Endometrium (tissue), 2 donors: ENCODE data around the gene TMEM150A.
"Not testable (repeated sequence)": the region's sequence is repeated elsewhere in the genome, so short reads cannot be mapped to it uniquely, and the experiment has no call there.

Experiments
- FAIRE-seq: peaks from 2 replicates; lab custom pipeline; 2012; peaks lifted over from hg19 to GRCh38; lab: Jason Lieb, UNC
- donor health status: control.
- donor health status: control.

Gene TMEM150A

DNA sequence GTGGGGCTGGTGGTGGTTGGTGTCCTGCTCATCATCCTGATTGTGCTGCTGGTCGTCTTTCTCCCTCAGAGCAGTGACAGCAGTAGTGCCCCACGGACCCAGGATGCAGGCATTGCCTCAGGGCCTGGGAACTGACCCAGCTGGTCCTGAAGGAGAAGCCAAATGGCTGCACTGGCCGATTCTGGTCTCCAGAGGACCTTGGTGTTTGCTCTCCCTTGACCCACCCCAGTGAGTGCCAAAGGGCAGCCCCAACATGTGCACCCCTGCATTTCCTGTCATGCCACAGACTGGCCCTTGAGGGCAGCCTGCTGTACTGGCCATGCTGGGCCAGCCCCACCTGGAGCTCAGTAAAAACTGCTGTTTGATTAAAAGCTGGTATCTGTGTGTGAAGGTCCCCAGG is 9.5 kb downstream of the TMEM150A start:
- no peak for FAIRE-seq

DNA sequence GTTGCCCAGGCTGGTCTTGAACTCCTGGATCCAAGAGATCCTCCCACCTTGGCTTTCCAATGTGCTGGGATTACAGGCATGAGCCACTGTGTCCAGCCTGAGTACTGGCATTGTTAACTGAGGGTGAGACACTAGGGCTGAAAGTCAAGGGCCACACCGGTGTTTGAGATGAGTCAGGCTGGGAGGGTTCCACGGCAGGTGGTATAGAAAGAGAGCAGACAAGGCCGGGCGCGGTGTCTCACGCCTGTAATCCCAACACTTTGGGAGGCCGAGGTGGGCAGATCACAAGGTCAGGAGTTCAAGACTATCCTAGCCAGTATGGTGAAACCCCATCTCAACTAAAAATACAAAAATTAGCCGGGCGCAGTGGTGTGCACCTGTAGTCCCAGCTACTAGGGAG is 10.2 kb downstream of the TMEM150A start:
- not testable (repeated sequence) for FAIRE-seq

DNA sequence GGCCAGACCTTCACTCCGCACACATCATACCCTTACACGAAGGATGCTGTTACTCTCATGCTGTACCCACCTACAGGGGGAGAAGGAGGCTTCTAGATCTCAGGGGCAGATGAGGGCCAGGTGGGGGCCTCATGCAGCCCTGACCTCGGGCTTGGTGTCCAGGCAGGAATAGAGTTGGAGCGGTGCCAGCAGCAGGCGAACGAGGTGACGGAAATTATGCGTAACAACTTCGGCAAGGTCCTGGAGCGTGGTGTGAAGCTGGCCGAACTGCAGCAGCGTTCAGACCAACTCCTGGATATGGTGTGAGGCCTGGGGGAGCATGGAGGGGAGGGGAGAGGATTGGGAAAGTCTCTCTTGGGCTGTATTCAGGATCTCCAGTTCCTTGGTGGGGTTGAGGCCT is 10.9 kb downstream of the TMEM150A start:
- FAIRE-seq = no peak

DNA sequence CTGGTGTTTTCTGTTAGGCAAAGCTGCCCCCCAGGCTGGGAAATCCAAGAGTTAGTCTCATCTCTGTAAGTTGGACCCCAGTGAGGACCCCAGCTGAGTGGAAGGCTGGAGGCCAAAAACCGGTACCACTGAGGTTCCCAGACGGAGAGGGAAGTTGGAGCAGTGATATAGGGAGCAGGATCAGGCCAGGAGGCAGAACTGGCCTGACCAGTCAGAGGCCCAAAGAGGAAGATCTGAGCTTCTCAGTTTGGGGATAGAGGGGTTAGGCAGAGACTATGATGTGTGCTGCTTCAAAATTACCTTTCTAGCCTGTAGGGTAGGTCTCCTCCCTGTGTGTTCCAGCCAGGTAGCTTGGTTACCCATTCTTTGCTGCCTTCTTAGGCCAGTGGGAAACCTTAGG is 11.5 kb downstream of the TMEM150A start:
- FAIRE-seq = no peak

DNA sequence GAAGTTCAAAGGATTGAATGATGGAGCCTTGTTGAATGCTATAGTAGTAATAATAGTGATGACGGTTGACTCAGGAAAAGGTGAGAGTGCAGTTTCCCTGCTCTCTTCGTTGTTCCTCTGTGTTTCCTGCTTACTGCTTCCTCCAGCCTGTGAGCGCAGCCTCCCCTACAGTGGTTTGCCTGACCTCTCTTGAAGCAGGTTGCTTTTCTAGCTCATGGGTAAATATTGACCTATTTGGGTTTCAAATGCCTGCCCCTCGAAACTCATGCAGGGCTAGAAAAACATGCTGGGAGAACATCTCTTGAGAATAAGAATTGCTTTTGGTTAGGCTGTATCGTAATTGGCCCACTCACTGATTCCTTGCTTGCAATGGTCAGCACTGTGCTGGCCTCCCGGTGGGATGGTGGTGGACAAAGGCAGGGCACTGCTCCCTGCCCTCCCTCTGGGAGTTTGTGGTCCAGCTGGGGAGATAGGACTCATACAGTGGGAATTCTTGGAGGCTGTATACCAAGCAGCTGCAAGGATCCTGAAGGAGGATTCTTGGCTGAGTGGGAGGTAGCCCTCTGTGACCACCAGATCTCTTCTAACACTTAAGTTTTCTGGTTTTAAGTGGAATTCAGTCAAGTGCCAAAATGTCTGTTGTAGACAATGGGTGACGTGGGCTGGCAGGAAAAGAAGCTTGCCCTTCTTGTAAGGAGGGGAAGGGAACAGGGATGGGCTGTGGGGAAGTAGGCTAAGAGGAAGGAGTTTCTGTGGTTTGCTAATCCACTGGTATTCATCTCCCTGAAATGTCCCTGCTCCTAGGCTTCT is 12.3 kb downstream of the TMEM150A start:
- FAIRE-seq = no peak

DNA sequence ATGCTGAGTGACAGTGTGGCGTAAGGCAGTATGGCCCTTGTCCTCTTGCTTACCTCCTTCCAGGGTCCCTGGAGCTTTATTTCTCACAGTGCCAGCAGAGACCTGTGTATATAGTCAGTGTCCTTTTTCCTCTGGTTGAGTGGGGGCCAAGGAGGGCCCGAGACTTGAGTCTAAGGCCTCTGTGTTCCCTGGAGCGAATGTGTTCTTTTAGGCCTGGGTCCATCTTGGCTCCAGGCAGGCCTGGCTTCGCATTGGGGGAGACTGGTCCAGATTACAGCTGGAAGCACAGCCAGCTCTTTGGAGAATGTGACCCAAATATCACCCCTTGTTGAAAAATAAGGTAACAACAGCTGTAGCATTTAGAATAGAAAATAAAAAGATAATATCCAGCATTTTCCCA is 13.3 kb downstream of the TMEM150A start:
- FAIRE-seq = no peak

DNA sequence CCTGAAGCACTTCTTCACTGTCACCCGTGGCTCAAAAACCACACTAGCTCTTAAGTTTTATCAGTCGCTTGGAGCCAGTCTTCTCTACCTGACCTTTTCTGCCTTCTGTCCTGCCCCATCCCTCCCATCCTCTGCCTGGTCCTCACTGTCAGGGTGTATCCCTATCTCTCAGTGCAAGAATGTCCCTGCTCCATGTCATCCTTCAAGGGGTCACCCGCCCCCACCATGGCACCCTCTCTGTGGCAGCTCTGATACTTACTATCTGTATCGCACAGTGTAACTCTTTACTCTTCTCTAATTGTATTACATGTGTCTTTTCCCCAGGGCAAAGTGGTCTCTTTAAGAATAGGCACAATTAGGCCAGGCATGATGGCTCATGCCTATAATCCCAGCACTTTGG is 13.9 kb downstream of the TMEM150A start:
- no peak for FAIRE-seq

DNA sequence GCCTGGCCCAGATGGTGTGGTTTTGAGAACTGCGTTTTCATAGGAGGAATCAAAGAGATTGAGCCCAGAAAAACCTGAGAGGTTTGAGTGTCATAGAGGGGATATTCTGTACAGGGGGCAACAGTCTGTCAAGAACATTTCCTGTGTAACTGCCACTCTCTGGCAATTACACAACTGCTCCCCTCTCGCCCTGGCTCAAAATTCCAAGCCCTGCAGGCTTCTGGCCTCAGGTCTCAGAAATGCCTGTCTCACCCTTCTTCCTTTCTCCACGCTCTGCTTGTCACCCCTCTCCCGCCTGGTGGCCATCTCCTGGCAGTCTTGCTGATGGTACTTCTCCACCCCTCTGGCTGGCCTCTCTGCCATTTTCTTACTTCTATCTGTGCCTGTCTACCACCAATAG is 14.3 kb downstream of the TMEM150A start:
- no peak for FAIRE-seq

DNA sequence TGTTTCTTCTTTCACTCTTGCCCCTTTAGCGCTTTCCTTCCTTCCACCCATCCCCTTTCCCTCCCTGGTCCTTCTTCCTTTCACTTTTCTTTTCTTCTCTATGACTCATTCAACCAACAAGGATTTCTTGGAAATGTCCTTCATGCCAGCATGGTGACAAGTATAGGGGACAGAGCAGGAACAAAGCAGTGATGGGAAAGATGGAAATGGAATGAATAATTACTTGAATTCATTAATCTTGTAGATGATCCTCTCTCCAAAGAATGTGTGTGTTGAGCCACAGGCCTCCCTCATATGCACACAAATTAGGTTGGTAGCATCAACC is 16.8 kb downstream of the TMEM150A start:
- no peak for FAIRE-seq

DNA sequence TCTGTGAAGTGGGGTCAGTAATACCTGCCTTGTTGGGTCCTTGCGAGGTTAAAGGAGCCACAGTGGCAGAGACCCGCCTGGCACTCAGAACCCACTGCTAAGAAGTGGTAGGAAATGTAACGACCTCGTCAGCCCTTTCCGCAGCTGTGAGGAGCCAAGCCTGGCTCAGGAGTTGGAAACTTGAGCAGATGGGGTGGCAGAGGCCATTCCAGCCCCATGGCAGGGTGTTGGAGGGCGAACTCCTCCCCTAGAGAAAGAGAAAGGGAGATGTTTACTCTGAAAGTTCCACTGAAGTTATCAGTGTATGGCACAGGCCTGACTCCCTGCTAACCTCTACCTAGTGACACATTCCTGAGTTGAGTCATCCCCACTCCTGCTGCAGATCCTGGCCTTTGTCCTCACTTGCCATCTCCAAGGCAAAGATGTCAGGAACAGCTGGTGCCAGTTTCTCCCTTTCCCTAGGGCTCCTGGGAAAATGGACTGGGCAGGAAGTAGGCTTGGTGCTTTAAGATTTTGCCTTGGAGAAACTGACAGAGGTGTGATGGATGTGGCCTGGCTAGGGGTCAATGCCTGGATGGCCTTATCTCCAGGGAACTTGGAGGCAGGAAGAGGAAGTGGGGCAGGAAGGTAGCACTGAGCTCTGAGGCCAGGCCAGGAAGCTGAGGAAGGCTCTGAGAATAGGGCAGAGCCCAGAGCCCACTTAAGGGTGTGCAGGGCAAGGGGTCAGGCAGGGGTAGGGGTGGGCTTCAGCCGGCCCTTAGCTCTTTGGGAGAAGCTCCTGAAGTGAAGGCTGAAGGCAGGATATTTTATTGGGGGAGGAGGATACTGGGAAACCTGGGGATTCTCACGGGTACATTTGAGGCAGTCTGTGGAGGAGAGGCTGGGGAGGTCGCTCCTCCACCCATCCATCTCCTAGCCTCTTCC is 17.4 kb downstream of the TMEM150A start:
- no peak for FAIRE-seq

DNA sequence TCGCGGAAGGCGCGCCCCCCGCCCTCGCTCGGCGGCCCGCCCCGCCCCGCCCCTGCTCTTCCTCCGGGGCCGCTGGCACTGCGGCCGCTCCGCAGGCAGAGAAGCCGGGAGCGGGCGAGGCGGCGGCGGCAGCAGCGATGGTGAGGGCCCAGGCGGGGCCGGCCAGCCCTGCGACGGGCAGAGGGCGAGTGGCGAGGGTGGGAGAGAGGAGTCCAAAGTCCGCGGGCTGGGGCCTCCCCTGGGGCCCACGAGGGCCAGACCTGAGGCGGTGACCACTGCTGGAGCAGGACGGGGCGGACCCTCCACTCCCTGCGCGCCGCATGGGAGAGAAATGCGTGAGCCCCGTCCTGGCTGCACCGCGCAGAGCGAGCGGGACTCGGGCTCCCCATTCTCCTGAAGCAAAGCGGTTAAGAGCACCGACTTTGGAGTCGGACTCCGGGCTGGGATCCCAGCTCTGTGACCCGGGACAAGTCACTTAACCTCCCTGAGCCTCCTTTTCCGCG is 18.1 kb downstream of the TMEM150A start, which contains the start of gene VAMP5:
Gene VAMP5 (plus strand): TSS at position 78 of the 503 bp plus-strand sequence. CDS start 60 bp downstream, at position 138.
- no peak for FAIRE-seq

DNA sequence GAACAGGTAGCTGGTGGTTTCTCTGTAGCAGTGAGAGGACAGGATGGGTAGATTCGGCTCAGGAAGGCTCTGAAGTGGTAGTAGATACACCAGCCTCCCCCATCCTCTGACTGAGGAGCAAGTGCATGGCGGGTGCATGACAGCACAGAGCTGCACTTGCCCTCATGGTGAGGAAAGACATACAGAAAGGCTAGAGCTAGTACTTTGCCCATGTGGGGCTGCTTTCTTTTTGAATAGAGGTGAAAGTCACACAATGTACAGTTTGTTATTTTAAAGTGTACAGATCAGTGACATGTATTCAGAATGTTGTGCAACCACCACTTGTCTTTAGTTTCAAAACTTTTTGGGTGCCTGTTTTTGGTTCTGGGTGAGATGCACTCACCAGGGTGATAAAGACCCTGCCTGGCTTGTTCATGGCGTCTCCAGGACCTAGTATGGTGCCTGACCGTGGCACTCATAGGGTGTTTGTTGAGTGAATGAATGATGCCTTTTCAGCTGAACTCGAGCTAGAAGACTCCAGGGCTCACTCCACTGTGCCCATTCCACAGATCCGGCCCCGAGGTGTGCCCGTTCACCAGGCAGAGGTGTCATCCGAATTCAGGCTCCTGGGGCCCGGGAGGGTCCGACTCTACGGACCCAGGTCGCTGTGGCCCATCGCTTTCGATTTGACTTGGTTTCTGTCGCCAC is 18.7 kb downstream of the TMEM150A start:
- FAIRE-seq = no peak

DNA sequence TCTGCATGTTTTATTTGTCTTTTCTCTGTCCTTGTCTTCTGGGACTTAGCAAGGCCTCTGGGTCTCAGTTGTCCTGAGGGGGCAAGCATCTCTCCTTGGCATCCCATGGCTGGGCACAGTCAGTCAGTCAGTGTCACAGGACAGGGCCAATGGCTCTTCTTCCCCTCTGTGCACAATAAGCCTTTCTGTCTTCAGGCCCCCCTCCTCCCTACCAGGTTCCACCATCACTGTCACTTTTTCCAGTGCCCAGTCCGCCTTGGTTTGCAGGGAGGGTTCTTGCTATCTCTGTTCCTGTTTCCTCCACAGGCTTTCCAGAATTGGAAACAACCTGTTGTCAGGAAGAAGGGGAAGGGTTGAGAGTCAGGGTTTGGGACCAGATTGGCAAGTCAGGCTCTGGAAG is 20.0 kb downstream of the TMEM150A start:
- no peak for FAIRE-seq

DNA sequence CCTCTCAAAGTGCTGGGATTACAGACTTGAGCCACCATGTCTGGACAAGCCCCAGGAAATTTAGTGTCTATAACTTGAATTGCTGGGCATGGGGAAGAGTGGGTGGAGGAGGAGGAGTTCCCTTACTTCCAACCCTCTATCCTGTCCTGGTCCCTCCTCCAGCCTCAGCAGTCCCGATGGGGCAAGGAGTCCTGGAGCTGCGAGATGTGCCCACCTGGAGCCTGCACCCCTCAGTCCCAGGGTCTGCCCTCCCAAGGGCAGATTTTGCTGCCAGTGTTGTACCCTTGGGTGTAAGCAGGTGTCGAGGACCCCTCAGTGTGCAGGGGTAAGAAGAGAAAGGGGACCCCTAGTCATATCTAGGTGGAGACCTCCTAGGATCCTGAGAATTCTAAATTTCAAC is 22.3 kb downstream of the TMEM150A start:
- FAIRE-seq = no peak

DNA sequence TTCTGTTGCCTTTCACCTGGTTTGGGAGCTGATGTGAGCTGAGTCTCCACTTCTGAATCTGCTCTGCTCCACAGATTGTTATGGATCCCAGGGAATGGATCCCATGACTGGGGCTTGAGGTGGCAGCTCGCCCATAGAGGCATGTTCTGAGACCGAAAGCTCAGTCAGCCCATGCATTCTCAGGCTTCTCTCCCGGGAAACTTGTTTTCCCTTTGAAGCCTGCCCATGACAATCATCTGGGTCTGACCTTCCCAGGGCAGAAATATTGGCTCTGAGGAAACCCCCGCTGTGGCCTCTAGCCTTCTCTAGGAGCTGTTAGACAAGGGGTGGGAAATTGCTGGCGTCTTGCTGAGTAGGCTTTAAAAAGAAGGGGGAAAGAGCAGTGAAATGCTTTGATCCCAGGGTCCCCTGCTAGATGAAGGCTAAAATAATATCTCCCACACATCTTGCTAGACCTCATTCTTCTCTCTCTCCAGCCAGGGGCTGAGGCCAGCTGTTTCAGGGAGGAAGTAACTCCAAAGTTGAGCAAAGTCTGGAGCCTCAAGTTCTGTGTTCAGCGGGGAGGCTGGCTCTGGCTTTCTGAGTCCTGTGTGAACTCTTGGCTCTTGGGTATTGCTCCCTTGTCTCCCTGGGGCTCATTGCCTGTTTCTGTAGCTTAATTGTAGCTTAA is 23.1 kb downstream of the TMEM150A start:
- FAIRE-seq = no peak

DNA sequence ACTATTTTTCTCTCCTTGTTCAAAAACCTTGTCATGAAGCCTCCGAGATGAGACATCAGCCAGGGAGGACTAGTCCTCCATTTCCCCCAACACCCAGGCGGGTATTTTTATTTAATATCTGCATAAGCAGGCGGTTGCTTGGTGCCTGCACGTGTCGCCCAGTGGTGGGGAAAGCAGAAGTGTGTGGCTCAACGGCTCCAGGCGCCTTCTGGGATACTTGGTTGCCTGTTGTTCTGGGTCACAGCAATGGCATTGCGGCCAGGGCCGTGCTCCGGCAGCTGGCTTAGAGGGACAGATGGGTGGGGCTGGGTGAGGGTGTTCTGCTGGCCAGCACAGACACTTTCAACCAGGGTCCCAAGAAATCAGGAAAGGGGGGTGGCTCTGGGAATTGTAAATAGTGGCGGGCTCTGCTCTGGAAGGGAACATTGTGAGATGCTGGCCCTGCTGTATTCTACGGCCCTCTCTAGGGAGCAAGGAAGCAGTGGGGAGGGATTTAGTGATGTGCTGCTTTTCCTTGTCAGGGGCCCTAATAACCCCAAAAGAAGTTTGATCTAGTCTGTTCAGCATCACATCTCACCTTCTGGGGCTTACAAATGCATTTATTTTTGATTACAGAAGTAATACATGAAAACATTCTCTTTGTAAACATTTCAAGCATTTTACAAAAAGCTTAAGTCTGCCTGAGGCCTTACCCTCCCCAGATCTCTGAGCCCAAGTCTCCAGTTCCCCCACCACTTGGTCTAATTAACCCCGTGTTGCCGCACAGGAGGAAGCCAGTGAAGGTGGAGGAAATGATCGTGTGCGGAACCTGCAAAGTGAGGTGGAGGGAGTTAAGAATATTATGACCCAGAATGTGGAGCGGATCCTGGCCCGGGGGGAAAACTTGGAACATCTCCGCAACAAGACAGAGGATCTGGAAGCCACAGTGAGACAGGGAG is 24.0 kb downstream of the TMEM150A start:
- no peak for FAIRE-seq

DNA sequence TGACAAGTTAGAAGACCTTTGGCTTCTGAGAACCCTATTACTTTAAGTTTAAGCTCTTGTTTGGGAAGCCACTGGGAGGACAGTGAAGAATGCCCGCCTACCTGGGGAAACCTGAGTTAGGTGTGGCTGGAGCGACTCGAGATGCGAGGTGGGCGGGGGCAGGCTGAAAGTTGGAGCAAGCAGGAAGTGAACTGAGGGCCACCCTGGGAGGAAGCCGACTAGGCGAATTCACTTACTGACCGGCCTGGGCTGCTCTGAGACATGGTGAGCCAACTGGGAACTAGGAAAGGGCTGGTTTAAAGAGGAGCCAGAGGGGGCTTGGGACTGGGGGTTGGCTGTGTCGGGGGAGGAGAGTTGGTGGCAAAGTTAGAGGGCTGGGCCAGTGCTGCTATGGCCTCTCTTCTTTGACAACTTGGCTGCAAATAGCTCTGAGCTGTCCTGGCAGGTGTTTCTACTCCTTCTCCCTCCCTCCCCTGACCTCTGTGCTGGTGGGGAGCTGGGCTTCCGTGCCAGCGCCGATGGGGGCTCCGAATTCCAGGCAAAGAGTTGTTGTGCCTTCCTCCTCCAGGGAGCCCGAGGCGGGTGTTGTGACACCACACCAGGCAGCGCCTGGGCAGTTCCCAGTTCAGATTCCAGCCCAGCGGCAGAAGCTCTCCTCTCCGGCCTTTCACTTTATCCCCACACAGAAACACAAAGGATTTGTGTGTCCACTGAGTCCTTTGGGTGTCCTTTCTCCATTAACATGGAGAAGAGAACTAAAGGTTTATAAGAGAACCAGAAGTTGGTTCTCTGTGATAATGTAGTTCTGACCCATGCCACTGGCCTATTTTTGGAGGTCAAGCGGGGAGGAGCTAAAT is 24.9 kb downstream of the TMEM150A start, which contains the start of gene VAMP8:
Gene VAMP8 (plus strand): TSS at position 201 of the 857 bp plus-strand sequence. CDS start 61 bp downstream, at position 262.
- FAIRE-seq = no peak

DNA sequence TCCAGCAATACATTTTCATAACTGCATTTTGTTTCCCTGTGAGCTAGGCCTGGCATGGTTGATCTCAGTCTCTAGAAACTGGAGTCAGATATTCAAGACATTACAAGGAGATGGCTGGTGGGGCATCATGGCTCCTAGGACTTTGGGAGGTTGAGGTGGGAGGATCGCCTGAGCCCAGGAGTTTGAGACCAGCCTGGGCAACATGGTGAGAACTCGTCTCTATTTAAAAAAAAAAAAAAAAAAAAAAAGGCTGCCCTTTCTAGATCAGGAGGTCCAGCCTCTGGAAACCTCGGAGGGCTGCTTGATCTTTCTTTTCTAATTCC is 25.5 kb downstream of the TMEM150A start:
- no peak for FAIRE-seq

DNA sequence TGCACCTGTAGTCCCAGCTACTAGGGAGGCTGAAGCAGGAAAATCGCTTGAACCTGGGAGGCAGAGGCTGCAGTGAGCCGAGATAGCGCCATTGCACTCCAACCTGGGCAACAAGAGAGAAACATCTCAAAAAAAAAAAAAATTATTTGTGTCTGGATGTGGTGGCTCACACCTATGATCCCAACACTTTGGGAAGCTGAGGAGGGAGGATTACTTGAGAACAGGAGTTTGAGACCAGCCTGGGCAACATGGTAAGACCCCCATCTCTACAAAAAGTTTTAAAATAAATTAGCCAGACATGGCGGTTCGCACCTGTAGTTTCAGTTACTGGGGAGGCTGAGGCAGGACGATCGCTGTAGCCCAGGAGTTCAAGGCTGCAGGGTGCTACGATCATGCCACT is 26.8 kb downstream of the TMEM150A start:
- no peak for FAIRE-seq

DNA sequence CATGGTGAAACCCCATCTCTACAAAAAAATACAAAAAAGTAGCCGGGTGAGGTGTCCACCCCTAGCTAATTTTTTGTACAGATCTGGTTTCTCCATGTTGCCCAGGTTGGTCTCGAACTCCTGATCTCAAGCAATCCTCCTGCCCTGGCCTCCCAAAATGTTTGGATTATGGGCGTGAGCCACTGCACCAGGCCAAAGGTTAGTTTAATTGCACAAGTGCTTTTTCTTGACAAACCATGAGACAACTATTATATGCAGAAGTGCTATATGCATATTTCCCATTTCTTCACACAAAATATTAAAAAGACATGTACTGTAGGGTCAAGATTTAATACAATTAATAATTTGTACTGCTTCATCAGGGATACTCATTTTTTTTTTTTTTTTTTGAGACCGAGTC is 36.2 kb downstream of the TMEM150A start:
- FAIRE-seq = no peak
